ENCODE measurements around the gene SLC6A17. TPM values are rescaled to one million over a fixed set of nuclear protein-coding genes. Genes with fewer than 3 reads are reported as not detected.

The SLC6A17 gene
- total RNA-seq, 1 experiment from 2014 or later = 0.24 TPM

GRCh38 chr1:110215621-110216515 is 65.6 kb downstream of the SLC6A17 start:
- ATAC-seq = no peak

GRCh38 chr1:110216844-110217444 is 66.7 kb downstream of the SLC6A17 start:
- POLR2A ChIA-PET = no interaction called here
- H3K27me3 Mint-ChIP-seq (ENCODE audit: low read depth) = peaks cover 7% of the 10 kb centered on the region

More at GRCh38 chr1:110215621-110216515, 65.6 kb downstream of the SLC6A17 start:
- ChIA-PET CTCF (interaction anchor here (0.6 to 11.5 kb wide), 3 partner anchors 19 to 95 kb away, joined by 4 to 759 read pairs (median 6); no protein-coding TSS in a partner anchor), POLR2A (no interaction called here)
- peaks cover 16% of the 10 kb centered on the region for H3K27me3 Mint-ChIP-seq (ENCODE audit: low read depth)
- no peaks in the 10 kb centered on the region for H3K36me3 Mint-ChIP-seq
- TF ChIP-seq RORB (CRISPR knock-in tag; IDR thresholded peaks at IDR 0.05) (no peak), GRHL2 (CRISPR knock-in tag; IDR thresholded peaks at IDR 0.05; ENCODE audit: insufficient replicate concordance, severe bottlenecking) (no peak), RELA (CRISPR knock-in tag; IDR thresholded peaks at IDR 0.05; ENCODE audit: borderline replicate concordance) (no peak), TEAD4 (CRISPR knock-in tag; IDR thresholded peaks at IDR 0.05) (no peak), ZBTB21 (CRISPR knock-in tag; IDR thresholded peaks at IDR 0.05; ENCODE audit: borderline replicate concordance) (no peak), ZNF232 (CRISPR knock-in tag; IDR thresholded peaks at IDR 0.05) (no peak), ZNF121 (CRISPR knock-in tag; IDR thresholded peaks at IDR 0.05) (no peak), KAT7 (CRISPR knock-in tag; IDR thresholded peaks at IDR 0.05; ENCODE audit: borderline replicate concordance) (no peak), SMAD3 (CRISPR knock-in tag; IDR thresholded peaks at IDR 0.05; ENCODE audit: borderline replicate concordance) (no peak), EMX1 (CRISPR knock-in tag; IDR thresholded peaks at IDR 0.05) (no peak), ZNF138 (CRISPR knock-in tag; conservative IDR thresholded peaks at IDR 0.05) (no peak), PRRX2 (CRISPR knock-in tag; IDR thresholded peaks at IDR 0.05) (no peak), NR1H2 (CRISPR knock-in tag; IDR thresholded peaks at IDR 0.05) (no peak)
- TF ChIP-seq, protein P1, sequence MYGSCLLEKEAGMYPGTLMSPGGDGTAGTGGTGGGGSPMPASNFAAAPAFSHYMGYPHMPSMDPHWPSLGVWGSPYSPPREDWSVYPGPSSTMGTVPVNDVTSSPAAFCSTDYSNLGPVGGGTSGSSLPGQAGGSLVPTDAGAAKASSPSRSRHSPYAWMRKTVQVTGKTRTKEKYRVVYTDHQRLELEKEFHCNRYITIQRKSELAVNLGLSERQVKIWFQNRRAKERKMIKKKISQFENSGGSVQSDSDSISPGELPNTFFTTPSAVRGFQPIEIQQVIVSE (CRISPR knock-in tag; IDR thresholded peaks at IDR 0.05; ENCODE audit: borderline replicate concordance) = no peak
- TF ChIP-seq, protein P2, sequence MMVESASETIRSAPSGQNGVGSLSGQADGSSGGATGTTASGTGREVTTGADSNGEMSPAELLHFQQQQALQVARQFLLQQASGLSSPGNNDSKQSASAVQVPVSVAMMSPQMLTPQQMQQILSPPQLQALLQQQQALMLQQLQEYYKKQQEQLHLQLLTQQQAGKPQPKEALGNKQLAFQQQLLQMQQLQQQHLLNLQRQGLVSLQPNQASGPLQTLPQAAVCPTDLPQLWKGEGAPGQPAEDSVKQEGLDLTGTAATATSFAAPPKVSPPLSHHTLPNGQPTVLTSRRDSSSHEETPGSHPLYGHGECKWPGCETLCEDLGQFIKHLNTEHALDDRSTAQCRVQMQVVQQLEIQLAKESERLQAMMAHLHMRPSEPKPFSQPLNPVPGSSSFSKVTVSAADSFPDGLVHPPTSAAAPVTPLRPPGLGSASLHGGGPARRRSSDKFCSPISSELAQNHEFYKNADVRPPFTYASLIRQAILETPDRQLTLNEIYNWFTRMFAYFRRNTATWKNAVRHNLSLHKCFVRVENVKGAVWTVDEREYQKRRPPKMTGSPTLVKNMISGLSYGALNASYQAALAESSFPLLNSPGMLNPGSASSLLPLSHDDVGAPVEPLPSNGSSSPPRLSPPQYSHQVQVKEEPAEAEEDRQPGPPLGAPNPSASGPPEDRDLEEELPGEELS (CRISPR knock-in tag; IDR thresholded peaks at IDR 0.05) = no peak
- no peak for DNase-seq (ENCODE audit: low spot score)
- H3K4me3 Mint-ChIP-seq = no peak overlapping the region
- peaks cover 22% of the 10 kb centered on the region for H3K4me1 Mint-ChIP-seq
- H3K9me3 Mint-ChIP-seq = no peaks in the 10 kb centered on the region
- H3K27ac Mint-ChIP-seq = no peak overlapping the region

More at GRCh38 chr1:110216844-110217444, 66.7 kb downstream of the SLC6A17 start:
- H3K4me3 Mint-ChIP-seq = no peak overlapping the region
- H3K27ac Mint-ChIP-seq = no peak overlapping the region
- H3K9me3 Mint-ChIP-seq = no peaks in the 10 kb centered on the region
- H3K4me1 Mint-ChIP-seq = peaks cover 23% of the 10 kb centered on the region
- DNase-seq (ENCODE audit: low spot score) = no peak
- no peak for ATAC-seq
- CTCF ChIA-PET = interaction anchor here (1.1 to 11.5 kb wide), 2 partner anchors 9 to 94 kb away, joined by 5 to 759 read pairs; no protein-coding TSS in a partner anchor
- TF ChIP-seq, protein P3, sequence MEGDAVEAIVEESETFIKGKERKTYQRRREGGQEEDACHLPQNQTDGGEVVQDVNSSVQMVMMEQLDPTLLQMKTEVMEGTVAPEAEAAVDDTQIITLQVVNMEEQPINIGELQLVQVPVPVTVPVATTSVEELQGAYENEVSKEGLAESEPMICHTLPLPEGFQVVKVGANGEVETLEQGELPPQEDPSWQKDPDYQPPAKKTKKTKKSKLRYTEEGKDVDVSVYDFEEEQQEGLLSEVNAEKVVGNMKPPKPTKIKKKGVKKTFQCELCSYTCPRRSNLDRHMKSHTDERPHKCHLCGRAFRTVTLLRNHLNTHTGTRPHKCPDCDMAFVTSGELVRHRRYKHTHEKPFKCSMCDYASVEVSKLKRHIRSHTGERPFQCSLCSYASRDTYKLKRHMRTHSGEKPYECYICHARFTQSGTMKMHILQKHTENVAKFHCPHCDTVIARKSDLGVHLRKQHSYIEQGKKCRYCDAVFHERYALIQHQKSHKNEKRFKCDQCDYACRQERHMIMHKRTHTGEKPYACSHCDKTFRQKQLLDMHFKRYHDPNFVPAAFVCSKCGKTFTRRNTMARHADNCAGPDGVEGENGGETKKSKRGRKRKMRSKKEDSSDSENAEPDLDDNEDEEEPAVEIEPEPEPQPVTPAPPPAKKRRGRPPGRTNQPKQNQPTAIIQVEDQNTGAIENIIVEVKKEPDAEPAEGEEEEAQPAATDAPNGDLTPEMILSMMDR (IDR thresholded peaks at IDR 0.05) = no peak
- TF ChIP-seq ZMAT4 (CRISPR knock-in tag; IDR thresholded peaks at IDR 0.05) = no peak
- no peak for TF ChIP-seq ZNF263 (CRISPR knock-in tag; IDR thresholded peaks at IDR 0.05; ENCODE audit: low read depth)
- TF ChIP-seq TCF7 (CRISPR knock-in tag; IDR thresholded peaks at IDR 0.05; ENCODE audit: low read depth) = no peak
- no peak for TF ChIP-seq ZNF512 (CRISPR knock-in tag; IDR thresholded peaks at IDR 0.05; ENCODE audit: borderline replicate concordance)
- TF ChIP-seq ESRRA (CRISPR knock-in tag; IDR thresholded peaks at IDR 0.05; ENCODE audit: borderline replicate concordance) = no peak
- no peaks in the 10 kb centered on the region for H3K36me3 Mint-ChIP-seq
